Trophoblast cell (in vitro differentiated cells and primary cell): ENCODE data around the gene ALDH2.
A peak's percentile ranks its signal among the peaks of the same experiment; 100 is the strongest.

ENCODE experiments used
- DNase-seq, 2 donors: peaks; one replicate each; pipeline ENCODE4 v3.0.0-alpha.2; 2016
- H2AFZ ChIP-seq: 2 replicates; pipeline ENCODE4 v1.6.1; 2013; ENCODE audit warnings: low read length, moderate library complexity, mild to moderate bottlenecking; ENCODE audit not compliant: insufficient read depth, poor library complexity
- H2AK5ac ChIP-seq: 2 replicates; pipeline ENCODE4 v1.6.1; 2013; ENCODE audit warnings: mild to moderate bottlenecking, low read length
- H2BK120ac ChIP-seq: 2 replicates; pipeline ENCODE4 v1.6.1; 2013; ENCODE audit warnings: low read length, mild to moderate bottlenecking, moderate library complexity; ENCODE audit not compliant: insufficient read depth, poor library complexity
- H2BK12ac ChIP-seq: 2 replicates; pipeline ENCODE4 v1.6.1; 2013; ENCODE audit warnings: mild to moderate bottlenecking, low read length, moderate library complexity
- H2BK5ac ChIP-seq: 2 replicates; pipeline ENCODE4 v1.6.1; 2013; ENCODE audit warnings: low read length, low read depth, moderate library complexity, mild to moderate bottlenecking; ENCODE audit not compliant: poor library complexity
- H3K14ac ChIP-seq: 2 replicates; pipeline ENCODE4 v1.6.1; 2013; ENCODE audit warnings: mild to moderate bottlenecking, low read length
- H3K18ac ChIP-seq: 2 replicates; pipeline ENCODE4 v1.6.1; 2013; ENCODE audit warnings: mild to moderate bottlenecking, low read length
- H3K23ac ChIP-seq: 2 replicates; pipeline ENCODE4 v1.6.1; 2013; ENCODE audit warnings: low read length
- H3K27ac ChIP-seq: 2 replicates; pipeline ENCODE4 v1.5.1; 2013; ENCODE audit warnings: low read depth, mild to moderate bottlenecking, inconsistent platforms, low read length, moderate library complexity
- H3K27me3 ChIP-seq: 2 replicates; pipeline ENCODE4 v1.6.1; 2013; ENCODE audit warnings: inconsistent platforms, mild to moderate bottlenecking, low read length, moderate library complexity; ENCODE audit not compliant: insufficient read depth
- H3K36me3 ChIP-seq, 2 experiments: 1 replicate in 1 of 2; 2 replicates in 1 of 2; pipeline ENCODE4 v1.6.1; 2013; ENCODE audit warnings: low read length in 2 of 2, mild to moderate bottlenecking in 2 of 2, moderate library complexity in 1 of 2; ENCODE audit not compliant: insufficient read depth in 2 of 2, control insufficient read depth in 1 of 2
- H3K4ac ChIP-seq: 2 replicates; pipeline ENCODE4 v1.6.1; 2013; ENCODE audit warnings: low read depth, mild to moderate bottlenecking, low read length, moderate library complexity
- H3K4me1 ChIP-seq, 2 experiments: 1 replicate in 1 of 2; 2 replicates in 1 of 2; pipeline ENCODE4 v1.6.1; 2013; ENCODE audit warnings: low read length in 2 of 2, mild to moderate bottlenecking in 2 of 2, moderate library complexity in 1 of 2; ENCODE audit not compliant: insufficient read depth in 2 of 2, control insufficient read depth in 1 of 2
- H3K4me2 ChIP-seq: 2 replicates; pipeline ENCODE4 v1.6.1; 2013; ENCODE audit warnings: inconsistent platforms, mild to moderate bottlenecking, low read length, moderate library complexity
- H3K4me3 ChIP-seq: 2 replicates; pipeline ENCODE4 v1.5.1; 2013; ENCODE audit warnings: mild to moderate bottlenecking, low read depth, low read length, inconsistent platforms
- H3K79me1 ChIP-seq: one replicate; pipeline ENCODE4 v1.6.1; 2013; ENCODE audit warnings: low read length
- H3K79me2 ChIP-seq: 2 replicates; pipeline ENCODE4 v1.6.1; 2013; ENCODE audit warnings: low read length, mild to moderate bottlenecking; ENCODE audit not compliant: control insufficient read depth, insufficient read depth, poor library complexity
- H3K9ac ChIP-seq: 2 replicates; pipeline ENCODE4 v1.6.1; 2013; ENCODE audit warnings: mild to moderate bottlenecking, low read length
- H3K9me3 ChIP-seq: 2 replicates; pipeline ENCODE4 v1.6.1; 2013; ENCODE audit warnings: low read depth, mild to moderate bottlenecking, control low read depth, inconsistent platforms, low read length; ENCODE audit not compliant: insufficient read depth
- H4K12ac ChIP-seq: 2 replicates; pipeline ENCODE4 v1.6.1; 2013; ENCODE audit warnings: low read depth, mild to moderate bottlenecking, low read length, moderate library complexity
- H4K8ac ChIP-seq: 2 replicates; pipeline ENCODE4 v1.6.1; 2013; ENCODE audit warnings: low read depth, mild to moderate bottlenecking, low read length, moderate library complexity
- H4K91ac ChIP-seq: one replicate; pipeline ENCODE4 v1.6.1; 2013; ENCODE audit warnings: low read depth, mild to moderate bottlenecking, low read length, moderate library complexity
- WGBS: extraction: QIAGEN DNeasy Blood & Tissue Kit; methylation state at CpG from one replicate; pipeline ENCODE4 v1.1.7; 2013; ENCODE audit warnings: missing lambda C conversion rate; ENCODE audit not compliant: insufficient read length, insufficient coverage; ENCODE audit errors: extremely low coverage; 5-methylcytosine and 5-hydroxymethylcytosine counted together

The ALDH2 gene

DNA sequence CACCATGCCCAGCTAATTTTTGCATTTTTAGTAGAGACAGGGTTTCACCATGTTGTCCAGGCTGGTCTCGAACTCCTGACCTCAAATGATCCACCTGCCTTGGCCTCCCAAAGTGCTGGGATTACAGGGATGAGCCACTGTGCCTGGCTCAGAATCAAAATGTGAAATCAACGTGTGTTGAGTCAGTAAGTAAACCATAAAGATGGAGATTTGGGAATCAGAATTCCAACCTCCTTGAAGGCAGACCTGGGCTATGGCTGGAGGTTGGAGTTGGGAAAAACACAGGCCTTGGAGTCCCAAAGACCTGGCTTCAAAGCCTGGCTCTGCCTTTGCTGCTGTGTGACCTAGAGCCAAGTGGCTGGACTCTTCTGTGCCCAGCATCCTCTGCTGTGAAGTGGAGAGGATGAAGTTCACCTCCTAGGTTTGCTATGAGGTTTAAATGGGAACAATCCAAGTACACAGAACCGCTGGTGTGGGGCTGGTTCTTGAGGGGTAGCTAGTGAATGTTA is 10.2 kb downstream of the ALDH2 start:
- H3K23ac ChIP-seq: no peak overlapping the region
- H3K9ac ChIP-seq: no peak overlapping the region
- peaks cover 3% of the 10 kb centered on the region for H3K79me2 ChIP-seq
- H3K18ac ChIP-seq: peak overlapping the region; percentile 7
- H2BK12ac ChIP-seq: no peak overlapping the region
- WGBS: no CpG with 5 or more reads among the region's 3 CpGs
- no peak overlapping the region for H3K14ac ChIP-seq
- no peak overlapping the region for H2BK5ac ChIP-seq
- H3K27ac ChIP-seq: no peak overlapping the region
- H3K4me2 ChIP-seq: no peak overlapping the region
- no peak overlapping the region for H2AK5ac ChIP-seq
- peaks cover 21 to 30% of the 10 kb centered on the region in 2 experiments for H3K4me1 ChIP-seq
- H4K12ac ChIP-seq: no peak overlapping the region
- H3K4me3 ChIP-seq: no peak overlapping the region
- no peak overlapping the region for H3K4ac ChIP-seq
- peaks cover 18% of the 10 kb centered on the region for H3K79me1 ChIP-seq
- no peak overlapping the region for H4K91ac ChIP-seq
- no peak overlapping the region for H2AFZ ChIP-seq
- peaks cover 3% of the 10 kb centered on the region for H3K9me3 ChIP-seq
- no peak overlapping the region for H2BK120ac ChIP-seq
- no peak overlapping the region for H4K8ac ChIP-seq
- DNase-seq: no peak
- H3K27me3 ChIP-seq: no peaks in the 10 kb centered on the region
- H3K36me3 ChIP-seq: peaks cover 15 to 22% of the 10 kb centered on the region in 2 experiments

DNA sequence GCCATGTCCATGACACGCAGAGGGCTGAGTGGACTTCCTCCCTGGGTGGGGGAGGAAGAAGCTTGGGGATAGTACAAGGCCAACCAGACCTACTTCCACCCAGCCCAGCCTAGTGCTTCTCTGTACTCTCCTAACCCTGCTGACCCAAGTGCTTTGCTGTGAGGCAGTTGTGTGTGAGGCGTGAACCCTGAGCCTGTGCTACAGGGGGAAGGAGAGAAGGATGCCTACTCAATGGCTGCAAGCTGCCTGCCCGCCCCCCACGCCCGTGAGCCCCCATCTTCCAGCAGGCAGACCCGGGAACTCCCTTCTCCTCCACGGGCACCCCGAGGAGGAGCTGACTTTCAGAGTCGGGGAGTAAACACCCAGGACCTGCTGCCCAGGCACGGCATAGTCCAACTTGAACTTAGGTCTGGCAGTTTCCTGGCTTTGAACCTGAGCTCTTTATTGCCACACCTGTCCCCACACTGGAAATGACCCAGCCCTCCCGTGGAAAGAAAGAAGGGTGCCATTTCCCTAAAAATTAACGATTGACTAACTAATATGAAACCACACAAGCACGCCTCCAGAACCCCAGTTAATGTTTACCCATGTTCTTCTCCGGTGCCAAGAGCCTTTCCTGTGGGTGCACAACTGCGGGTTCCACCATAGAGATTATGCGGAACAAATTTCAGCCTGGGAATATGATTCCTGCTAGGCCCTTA is 10.8 kb downstream of the ALDH2 start:
- peaks cover 18% of the 10 kb centered on the region for H3K79me1 ChIP-seq
- no peak overlapping the region for H3K18ac ChIP-seq
- H3K9ac ChIP-seq: no peak overlapping the region
- no peak overlapping the region for H4K91ac ChIP-seq
- H3K23ac ChIP-seq: no peak overlapping the region
- DNase-seq: no peak
- no peak overlapping the region for H3K27ac ChIP-seq
- H3K4me1 ChIP-seq: peaks cover 21 to 30% of the 10 kb centered on the region in 2 experiments
- no peaks in the 10 kb centered on the region for H3K27me3 ChIP-seq
- no peak overlapping the region for H2AFZ ChIP-seq
- no peak overlapping the region for H3K4me2 ChIP-seq
- H2AK5ac ChIP-seq: peak overlapping the region; percentile 31
- no peak overlapping the region for H2BK120ac ChIP-seq
- H3K14ac ChIP-seq: no peak overlapping the region
- no peak overlapping the region for H4K12ac ChIP-seq
- no peak overlapping the region for H2BK12ac ChIP-seq
- peaks cover 3% of the 10 kb centered on the region for H3K79me2 ChIP-seq
- no peak overlapping the region for H2BK5ac ChIP-seq
- WGBS: no CpG with 5 or more reads among the region's 16 CpGs
- no peak overlapping the region for H3K4ac ChIP-seq
- peaks cover 15 to 22% of the 10 kb centered on the region in 2 experiments for H3K36me3 ChIP-seq
- no peak overlapping the region for H3K4me3 ChIP-seq
- peaks cover 3% of the 10 kb centered on the region for H3K9me3 ChIP-seq
- no peak overlapping the region for H4K8ac ChIP-seq

DNA sequence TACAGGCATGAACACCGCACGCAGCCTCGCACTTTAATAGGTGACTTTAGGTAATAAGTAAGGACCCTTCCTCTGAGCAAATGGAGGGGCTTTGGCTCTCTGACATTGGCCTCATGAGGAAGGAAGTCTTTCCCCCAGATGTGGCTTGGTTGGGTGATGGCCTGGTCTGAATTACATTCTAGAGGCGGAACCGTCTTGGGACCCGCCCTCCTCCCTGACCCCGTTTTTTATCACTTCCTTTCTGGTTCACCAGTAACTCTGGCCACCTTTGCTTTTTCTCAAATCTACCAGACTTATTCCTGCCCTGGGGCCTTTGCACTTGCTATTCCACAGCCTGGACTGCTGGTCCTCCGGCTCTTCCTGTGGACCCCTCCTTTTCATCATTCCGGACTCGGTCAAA is 13.4 kb downstream of the ALDH2 start:
- H3K9me3 ChIP-seq: peaks cover 3% of the 10 kb centered on the region
- no peak overlapping the region for H2BK5ac ChIP-seq
- no peak overlapping the region for H3K27ac ChIP-seq
- H3K27me3 ChIP-seq: no peaks in the 10 kb centered on the region
- no peak overlapping the region for H3K18ac ChIP-seq
- H3K14ac ChIP-seq: no peak overlapping the region
- H3K79me1 ChIP-seq: peaks cover 10% of the 10 kb centered on the region
- no peak overlapping the region for H2AFZ ChIP-seq
- H4K91ac ChIP-seq: no peak overlapping the region
- no peak overlapping the region for H4K12ac ChIP-seq
- no peak overlapping the region for H3K9ac ChIP-seq
- H3K4me1 ChIP-seq: peaks cover 11 to 14% of the 10 kb centered on the region in 2 experiments
- H2BK120ac ChIP-seq: no peak overlapping the region
- H2AK5ac ChIP-seq: no peak overlapping the region
- peaks cover 1% of the 10 kb centered on the region for H3K79me2 ChIP-seq
- H4K8ac ChIP-seq: no peak overlapping the region
- H3K36me3 ChIP-seq: peaks cover 37 to 41% of the 10 kb centered on the region in 2 experiments
- H3K23ac ChIP-seq: no peak overlapping the region
- H3K4me2 ChIP-seq: no peak overlapping the region
- no CpG with 5 or more reads among the region's 10 CpGs for WGBS
- no peak overlapping the region for H3K4ac ChIP-seq
- no peak overlapping the region for H3K4me3 ChIP-seq
- no peak overlapping the region for H2BK12ac ChIP-seq
- no peak for DNase-seq

DNA sequence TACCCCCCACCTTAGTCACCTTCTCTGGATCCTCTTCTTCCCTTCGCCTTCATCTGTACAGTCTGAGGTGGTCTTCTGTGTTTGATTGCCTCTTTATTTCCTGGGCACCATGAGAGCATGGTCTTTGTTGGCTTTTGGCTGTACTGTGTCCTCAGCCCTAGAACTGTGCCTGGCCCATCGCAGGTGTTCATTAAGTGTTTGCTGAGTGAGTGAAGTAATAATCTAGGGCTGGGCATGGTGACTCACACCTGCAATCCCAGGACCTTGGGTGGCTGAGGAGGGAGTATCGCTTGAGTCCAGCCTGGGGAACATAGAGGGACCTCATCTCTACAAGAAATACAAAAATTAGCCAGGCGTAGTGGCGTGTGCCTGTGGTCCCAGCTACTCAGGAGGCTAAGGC is 13.9 kb downstream of the ALDH2 start:
- no peak overlapping the region for H3K27ac ChIP-seq
- H3K79me2 ChIP-seq: no peaks in the 10 kb centered on the region
- H3K79me1 ChIP-seq: peaks cover 8% of the 10 kb centered on the region
- no peak overlapping the region for H2AK5ac ChIP-seq
- H3K23ac ChIP-seq: no peak overlapping the region
- H3K14ac ChIP-seq: no peak overlapping the region
- no peak overlapping the region for H4K8ac ChIP-seq
- no peak overlapping the region for H3K18ac ChIP-seq
- H3K9ac ChIP-seq: no peak overlapping the region
- H2BK120ac ChIP-seq: no peak overlapping the region
- H3K9me3 ChIP-seq: peaks cover 3% of the 10 kb centered on the region
- no peak overlapping the region for H2BK12ac ChIP-seq
- H2AFZ ChIP-seq: no peak overlapping the region
- WGBS: no CpG with 5 or more reads among the region's 5 CpGs
- no peak overlapping the region for H3K4me3 ChIP-seq
- H3K27me3 ChIP-seq: no peaks in the 10 kb centered on the region
- no peak overlapping the region for H2BK5ac ChIP-seq
- H3K4ac ChIP-seq: no peak overlapping the region
- peaks cover 41 to 44% of the 10 kb centered on the region in 2 experiments for H3K36me3 ChIP-seq
- DNase-seq: peak in 1 of 2 donors; percentile 21
- H4K91ac ChIP-seq: no peak overlapping the region
- peaks cover 8 to 10% of the 10 kb centered on the region in 2 experiments for H3K4me1 ChIP-seq
- no peak overlapping the region for H4K12ac ChIP-seq
- no peak overlapping the region for H3K4me2 ChIP-seq
